ENCODE results near the gene MARVELD3.
"Not testable (repeated sequence)": the region's sequence is repeated elsewhere in the genome, so short reads cannot be mapped to it uniquely, and the experiment has no call there.

The MARVELD3 gene

GRCh38 chr16:71626018-71626857 is at the start of gene MARVELD3:
MARVELD3 (plus strand) TSS chr16:71626184; CDS start chr16:71626230, 46 bp downstream.
- DNase-seq (ENCODE audit: low read depth), result no peak

- DNase-seq (ENCODE audit: low read depth), result no peak
Observed at GRCh38 chr16:71576971-71577370, 49.0 kb upstream of the MARVELD3 start, which contains the start of gene TAT. TAT (minus strand) TSS chr16:71577092; CDS start chr16:71576415, 677 bp downstream.

GRCh38 chr16:71582553-71582848 is 43.5 kb upstream of the MARVELD3 start:
- DNase-seq (ENCODE audit: low read depth), result not testable (repeated sequence)

GRCh38 chr16:71584543-71585317 is 41.3 kb upstream of the MARVELD3 start:
- no peak for DNase-seq (ENCODE audit: low read depth)

- no peak for DNase-seq (ENCODE audit: low read depth)
Observed at GRCh38 chr16:71585318-71585703, 40.7 kb upstream of the MARVELD3 start.

GRCh38 chr16:71589334-71589733 is 36.6 kb upstream of the MARVELD3 start:
- DNase-seq (ENCODE audit: low read depth), result not testable (repeated sequence)

- DNase-seq (ENCODE audit: low read depth), result not testable (repeated sequence)
Observed at GRCh38 chr16:71590071-71590470, 35.9 kb upstream of the MARVELD3 start.

GRCh38 chr16:71590584-71590983 is 35.4 kb upstream of the MARVELD3 start:
- no peak for DNase-seq (ENCODE audit: low read depth)

GRCh38 chr16:71591917-71592316 is 34.1 kb upstream of the MARVELD3 start:
- no peak for DNase-seq (ENCODE audit: low read depth)

GRCh38 chr16:71593048-71593999 is 32.7 kb upstream of the MARVELD3 start:
- no peak for DNase-seq (ENCODE audit: low read depth)

- DNase-seq (ENCODE audit: low read depth), result no peak
Observed at GRCh38 chr16:71594000-71594646, 31.9 kb upstream of the MARVELD3 start.

- not testable (repeated sequence) for DNase-seq (ENCODE audit: low read depth)
Observed at GRCh38 chr16:71595340-71595826, 30.6 kb upstream of the MARVELD3 start.

- DNase-seq (ENCODE audit: low read depth), result not testable (repeated sequence)
Observed at GRCh38 chr16:71598426-71598825, 27.6 kb upstream of the MARVELD3 start.

GRCh38 chr16:71600822-71601221 is 25.2 kb upstream of the MARVELD3 start:
- DNase-seq (ENCODE audit: low read depth), result no peak

GRCh38 chr16:71609066-71609465 is 16.9 kb upstream of the MARVELD3 start:
- DNase-seq (ENCODE audit: low read depth), result no peak

GRCh38 chr16:71610447-71610846 is 15.5 kb upstream of the MARVELD3 start:
- DNase-seq (ENCODE audit: low read depth), result no peak

GRCh38 chr16:71610936-71611871 is 14.8 kb upstream of the MARVELD3 start:
- peak; percentile 52 for DNase-seq (ENCODE audit: low read depth)

GRCh38 chr16:71614956-71615355 is 11.0 kb upstream of the MARVELD3 start:
- DNase-seq (ENCODE audit: low read depth), result not testable (repeated sequence)

GRCh38 chr16:71618429-71618828 is 7.6 kb upstream of the MARVELD3 start:
- no peak for DNase-seq (ENCODE audit: low read depth)

- DNase-seq (ENCODE audit: low read depth), result no peak
Observed at GRCh38 chr16:71622088-71622487, 3.9 kb upstream of the MARVELD3 start.
